ENCODE results near the gene TMEM181. TPM values are rescaled to one million over a fixed set of nuclear protein-coding genes. Genes with fewer than 3 reads are reported as not detected.

The TMEM181 gene
- total RNA-seq, 1 experiment from 2014 or later, result 31.6 TPM

DNA sequence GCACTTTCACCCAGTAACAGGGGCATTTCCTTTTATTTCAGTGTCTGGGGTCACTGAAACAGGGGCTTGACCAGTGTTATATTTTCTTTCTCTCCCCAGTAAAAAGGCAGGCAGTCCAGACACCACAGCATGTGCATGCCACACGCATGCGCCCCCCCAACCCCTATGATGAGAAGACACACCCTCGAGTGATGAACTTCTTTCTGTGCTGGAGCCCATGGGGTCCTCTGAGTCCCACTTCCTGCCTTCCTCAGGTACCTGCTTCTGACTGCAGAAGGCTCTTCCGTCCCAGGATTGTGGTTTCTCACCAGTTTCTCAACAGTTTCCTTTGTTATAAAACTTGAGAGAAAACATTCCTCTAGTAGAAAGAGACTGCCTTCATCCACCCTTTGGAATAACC lies 45.7 kb upstream of the TMEM181 start:
- TF ChIP-seq EZH2 (IDR thresholded peaks at IDR 0.05; ENCODE audit: borderline replicate concordance, low read depth, low read length, poor library complexity, severe bottlenecking) (no peak), CTCF (conservative IDR thresholded peaks at IDR 0.05; ENCODE audit: low read depth, low read length) (no peak)
- ChIA-PET POLR2A (ENCODE audit: low non-redundant PET) (no interaction called here), CTCF (no interaction called here)
- no peak overlapping the region for H3K4me3 ChIP-seq (ENCODE audit: low read depth, low read length, poor library complexity, severe bottlenecking)
- no peaks in the 10 kb centered on the region for H3K9me3 ChIP-seq (ENCODE audit: low read depth, low read length, poor library complexity, severe bottlenecking)
- no peaks in the 10 kb centered on the region for H3K36me3 ChIP-seq (ENCODE audit: insufficient read depth, low read length, poor library complexity, severe bottlenecking)
- no peaks in the 10 kb centered on the region for H3K27me3 ChIP-seq (replicated peaks; ENCODE audit: insufficient read depth, low read depth, low read length, poor library complexity)
- no peak overlapping the region for H3K27ac ChIP-seq (ENCODE audit: low read depth, low read length, poor library complexity, severe bottlenecking)
- peaks cover 13% of the 10 kb centered on the region for H3K4me1 ChIP-seq (ENCODE audit: insufficient read depth, low read length, poor library complexity, severe bottlenecking)
- intact Hi-C loops (cut with micrococcal nuclease; ENCODE audit: unreplicated experiment), result no loop called here
- no peak for DNase-seq (ENCODE audit: low spot score)
- BruUV-seq (replicated peaks), result no TSS peak

DNA sequence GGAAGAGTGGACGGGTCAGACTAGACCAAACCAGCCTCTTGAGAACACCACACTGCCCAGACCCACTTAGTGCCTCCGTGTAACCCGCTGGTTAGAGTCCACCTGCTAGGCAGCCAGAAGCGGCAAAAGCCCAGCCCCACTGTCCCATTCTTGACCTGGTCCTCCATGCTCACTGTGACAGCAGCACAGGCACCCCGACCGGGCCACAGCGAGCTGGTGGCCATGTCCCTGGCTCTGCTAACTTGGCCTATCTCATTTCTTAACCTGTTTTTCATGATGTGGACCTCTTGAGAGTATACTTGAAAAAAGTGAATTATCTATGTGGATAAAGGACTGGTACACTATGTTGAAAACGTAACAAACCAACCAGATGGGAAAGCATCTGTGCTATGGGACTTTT lies 44.9 kb upstream of the TMEM181 start:
- no peaks in the 10 kb centered on the region for H3K27me3 ChIP-seq (replicated peaks; ENCODE audit: insufficient read depth, low read depth, low read length, poor library complexity)
- ChIA-PET CTCF (no interaction called here), POLR2A (ENCODE audit: low non-redundant PET) (no interaction called here)
- no peak for DNase-seq (ENCODE audit: low spot score)
- no peak for TF ChIP-seq CTCF (conservative IDR thresholded peaks at IDR 0.05; ENCODE audit: low read depth, low read length)
- TF ChIP-seq EZH2 (IDR thresholded peaks at IDR 0.05; ENCODE audit: borderline replicate concordance, low read depth, low read length, poor library complexity, severe bottlenecking), result no peak
- peaks cover 17% of the 10 kb centered on the region for H3K4me1 ChIP-seq (ENCODE audit: insufficient read depth, low read length, poor library complexity, severe bottlenecking)
- no TSS peak for BruUV-seq (replicated peaks)
- intact Hi-C loops (cut with micrococcal nuclease; ENCODE audit: unreplicated experiment), result no loop called here
- H3K4me3 ChIP-seq (ENCODE audit: low read depth, low read length, poor library complexity, severe bottlenecking), result no peak overlapping the region
- no peaks in the 10 kb centered on the region for H3K9me3 ChIP-seq (ENCODE audit: low read depth, low read length, poor library complexity, severe bottlenecking)
- no peaks in the 10 kb centered on the region for H3K36me3 ChIP-seq (ENCODE audit: insufficient read depth, low read length, poor library complexity, severe bottlenecking)
- no peak overlapping the region for H3K27ac ChIP-seq (ENCODE audit: low read depth, low read length, poor library complexity, severe bottlenecking)

DNA sequence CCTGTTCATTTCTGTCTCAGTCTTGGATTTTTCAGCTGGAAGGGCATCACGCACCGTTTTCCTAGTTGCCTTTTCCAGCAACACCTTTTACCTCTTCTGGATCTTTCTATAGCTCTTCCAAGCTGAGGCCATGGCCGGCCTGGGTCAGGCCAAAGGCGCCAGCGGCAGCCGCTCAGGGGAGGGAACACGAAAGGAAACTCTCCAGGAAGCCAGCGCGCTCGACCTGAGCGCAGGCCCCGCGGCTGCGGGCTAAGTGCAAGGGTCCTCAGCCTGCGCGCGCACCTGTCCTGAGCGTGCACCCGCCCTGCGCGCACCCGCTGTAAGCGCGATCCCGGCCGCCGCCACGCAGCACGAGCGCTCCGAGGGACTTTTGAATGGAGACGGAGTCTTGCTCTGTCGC lies 43.8 kb upstream of the TMEM181 start:
- Histone ChIP-seq H3K9me3 (ENCODE audit: low read depth, low read length, poor library complexity, severe bottlenecking) (no peaks in the 10 kb centered on the region), H3K27me3 (replicated peaks; ENCODE audit: insufficient read depth, low read depth, low read length, poor library complexity) (no peaks in the 10 kb centered on the region), H3K27ac (ENCODE audit: low read depth, low read length, poor library complexity, severe bottlenecking) (no peak overlapping the region), H3K4me3 (ENCODE audit: low read depth, low read length, poor library complexity, severe bottlenecking) (no peak overlapping the region), H3K36me3 (ENCODE audit: insufficient read depth, low read length, poor library complexity, severe bottlenecking) (no peaks in the 10 kb centered on the region), H3K4me1 (ENCODE audit: insufficient read depth, low read length, poor library complexity, severe bottlenecking) (peaks cover 17% of the 10 kb centered on the region)
- TF ChIP-seq EZH2 (IDR thresholded peaks at IDR 0.05; ENCODE audit: borderline replicate concordance, low read depth, low read length, poor library complexity, severe bottlenecking) (no peak), CTCF (conservative IDR thresholded peaks at IDR 0.05; ENCODE audit: low read depth, low read length) (no peak)
- POLR2A ChIA-PET (ENCODE audit: low non-redundant PET), result no interaction called here
- DNase-seq (ENCODE audit: low spot score), result no peak
- intact Hi-C loops (cut with micrococcal nuclease; ENCODE audit: unreplicated experiment), result no loop called here
- no TSS peak for BruUV-seq (replicated peaks)
- CTCF ChIA-PET, result interaction anchor here (1.2 kb wide), 1 partner anchor 295 kb away, joined by 3 read pairs; no protein-coding TSS in a partner anchor
